DMS114 treated with DMSO at 0.1 percent for 48 hours (cell line): ENCODE measurements around the gene TRIO.

Source experiments
- DNase-seq: peaks from one replicate; lab custom pipeline; 2025; ENCODE audit not compliant: unreplicated experiment; lab: John Stamatoyannopoulos, UW

The TRIO gene

GRCh38 chr5:14184725-14185124 lies 41.6 kb downstream of the TRIO start:
- no peak for DNase-seq

- DNase-seq, result no peak
Observed at GRCh38 chr5:14185326-14186058, 42.4 kb downstream of the TRIO start.

GRCh38 chr5:14186059-14186830 lies 43.1 kb downstream of the TRIO start:
- no peak for DNase-seq

GRCh38 chr5:14187157-14187556 lies 44.0 kb downstream of the TRIO start:
- DNase-seq, result no peak

GRCh38 chr5:14187660-14188059 lies 44.5 kb downstream of the TRIO start:
- no peak for DNase-seq

GRCh38 chr5:14188778-14189177 lies 45.6 kb downstream of the TRIO start:
- DNase-seq, result no peak

GRCh38 chr5:14189680-14190079 lies 46.5 kb downstream of the TRIO start:
- DNase-seq, result no peak

GRCh38 chr5:14190194-14191164 lies 47.3 kb downstream of the TRIO start:
- no peak for DNase-seq

- DNase-seq, result no peak
Observed at GRCh38 chr5:14191325-14191724, 48.2 kb downstream of the TRIO start.

GRCh38 chr5:14193496-14193895 lies 50.4 kb downstream of the TRIO start:
- no peak for DNase-seq

GRCh38 chr5:14195588-14195987 lies 52.4 kb downstream of the TRIO start:
- DNase-seq, result no peak

- DNase-seq, result no peak
Observed at GRCh38 chr5:14197056-14197455, 53.9 kb downstream of the TRIO start.

GRCh38 chr5:14199902-14200301 lies 56.8 kb downstream of the TRIO start:
- no peak for DNase-seq

GRCh38 chr5:14200312-14200990 lies 57.3 kb downstream of the TRIO start:
- DNase-seq, result no peak

GRCh38 chr5:14201325-14202045 lies 58.3 kb downstream of the TRIO start:
- DNase-seq, result no peak

GRCh38 chr5:14202462-14202861 lies 59.3 kb downstream of the TRIO start:
- no peak for DNase-seq

GRCh38 chr5:14204011-14204670 lies 61.0 kb downstream of the TRIO start:
- DNase-seq, result no peak

- DNase-seq, result no peak
Observed at GRCh38 chr5:14204785-14205321, 61.7 kb downstream of the TRIO start.

GRCh38 chr5:14206028-14206725 lies 63.0 kb downstream of the TRIO start:
- no peak for DNase-seq
